GM23338 (cell line): ENCODE results near the gene LYZL1. TPM values are rescaled to one million over a fixed set of nuclear protein-coding genes. Genes with fewer than 3 reads are reported as not detected.

Source experiments
- ATAC-seq: fragments of 200-7000 bp; cut with Tn5 transposase; 3 replicates; pipeline ENCODE4 v1.9.1; 2020
- DNase-seq: peaks from one replicate; pipeline ENCODE4 v3.0.0-alpha.2; 2015; ENCODE audit warnings: low spot score
- H2AFZ ChIP-seq: fragments of 200-600 bp; sonication (generic); 2 replicates; pipeline ENCODE4 v1.8.0; 2016; ENCODE audit warnings: antibody characterized with exemption, mild to moderate bottlenecking, moderate library complexity
- H3F3A ChIP-seq: fragments of 200-600 bp; sonication (generic); replicated peaks from 2 replicates; pipeline ENCODE4 v1.8.0; 2017; ENCODE audit warnings: antibody characterized with exemption, mixed run types, low read depth
- H3K27ac ChIP-seq: fragments of 200-600 bp; sonication (generic); 2 replicates; pipeline ENCODE4 v1.6.1; 2016; ENCODE audit warnings: low read depth
- H3K27me3 ChIP-seq: fragments of 200-600 bp; sonication (generic); 2 replicates; pipeline ENCODE4 v1.8.0; 2016; ENCODE audit warnings: mild to moderate bottlenecking, mixed run types, moderate library complexity; ENCODE audit not compliant: insufficient read depth
- H3K36me3 ChIP-seq: fragments of 200-600 bp; sonication (generic); 2 replicates; pipeline ENCODE4 v1.8.0; 2016; ENCODE audit warnings: mild to moderate bottlenecking; ENCODE audit not compliant: insufficient read depth
- H3K4me1 ChIP-seq: fragments of 200-600 bp; sonication (generic); 2 replicates; pipeline ENCODE4 v1.8.0; 2016; ENCODE audit warnings: mild to moderate bottlenecking, moderate library complexity; ENCODE audit not compliant: insufficient read depth
- H3K4me2 ChIP-seq: fragments of 200-600 bp; sonication (generic); 2 replicates; pipeline ENCODE4 v1.7.1; 2017; ENCODE audit warnings: mixed run types
- H3K4me3 ChIP-seq: fragments of 200-600 bp; sonication (generic); 2 replicates; pipeline ENCODE4 v1.6.1; 2016; ENCODE audit warnings: mixed run types
- H3K79me2 ChIP-seq: fragments of 200-600 bp; sonication (generic); replicated peaks from 2 replicates; pipeline ENCODE4 v1.8.0; 2017; ENCODE audit warnings: mild to moderate bottlenecking; ENCODE audit not compliant: insufficient read depth
- H3K9me2 ChIP-seq: fragments of 200-600 bp; sonication (generic); 2 replicates; pipeline ENCODE4 v1.8.0; 2017; ENCODE audit not compliant: insufficient read depth
- H4K20me1 ChIP-seq: fragments of 200-600 bp; sonication (generic); replicated peaks from 2 replicates; pipeline ENCODE4 v1.8.0; 2017; ENCODE audit warnings: mild to moderate bottlenecking; ENCODE audit not compliant: insufficient read depth
- H3K27ac Mint-ChIP-seq: 2 replicates; pipeline ENCODE4 v1.8.0; 2020; ENCODE audit warnings: inconsistent platforms, mild to moderate bottlenecking, moderate library complexity, mixed read lengths
- H3K27me3 Mint-ChIP-seq: 3 replicates; pipeline ENCODE4 v1.8.0; 2022; ENCODE audit warnings: low read depth, mild to moderate bottlenecking, moderate library complexity, mixed read lengths, inconsistent platforms; ENCODE audit not compliant: insufficient read depth, poor library complexity
- H3K36me3 Mint-ChIP-seq: 3 replicates; pipeline ENCODE4 v1.8.0; 2021; ENCODE audit warnings: low read depth, mild to moderate bottlenecking, inconsistent platforms, moderate library complexity, mixed read lengths
- H3K4me1 Mint-ChIP-seq: 3 replicates; pipeline ENCODE4 v1.8.0; 2020; ENCODE audit warnings: mild to moderate bottlenecking, inconsistent platforms, mixed read lengths
- H3K4me3 Mint-ChIP-seq: 3 replicates; pipeline ENCODE4 v1.8.0; 2021; ENCODE audit warnings: moderate library complexity, mild to moderate bottlenecking, inconsistent platforms, mixed read lengths
- H3K9me3 Mint-ChIP-seq: 3 replicates; pipeline ENCODE4 v1.8.0; 2020; ENCODE audit warnings: moderate library complexity, mild to moderate bottlenecking, inconsistent platforms, mixed read lengths
- CREB1 ChIP-seq: fragments of 250-450 bp; sonication (Bioruptor Pico); IDR thresholded peaks from 2 replicates; pipeline ENCODE4 v1.5.0; 2020; ENCODE audit warnings: low read depth, mild to moderate bottlenecking, moderate library complexity
- EZH2 ChIP-seq: fragments of 200-600 bp; sonication (generic); IDR thresholded peaks from one replicate; pipeline ENCODE4 v1.8.0; 2017; ENCODE audit warnings: antibody characterized with exemption, mild to moderate bottlenecking, low read depth; ENCODE audit not compliant: unreplicated experiment
- EZH2phosphoT487 ChIP-seq: fragments of 200-600 bp; sonication (generic); IDR thresholded peaks from one replicate; pipeline ENCODE4 v1.8.1; 2018; ENCODE audit warnings: antibody characterized with exemption; ENCODE audit not compliant: unreplicated experiment
- JUNB ChIP-seq: IDR thresholded peaks from one replicate; pipeline ENCODE4 v1.6.1; 2016; ENCODE audit warnings: antibody characterized with exemption; ENCODE audit not compliant: unreplicated experiment
- NANOG ChIP-seq: IDR thresholded peaks from 2 replicates; pipeline ENCODE4 v1.6.1; 2016; ENCODE audit warnings: antibody characterized with exemption, borderline replicate concordance
- POLR2AphosphoS5 ChIP-seq: IDR thresholded peaks from 2 replicates; pipeline ENCODE4 v1.6.1; 2016; ENCODE audit warnings: antibody characterized with exemption, low read depth
- STAT1 ChIP-seq: IDR thresholded peaks from one replicate; pipeline ENCODE4 v1.6.1; 2016; ENCODE audit warnings: antibody characterized with exemption; ENCODE audit not compliant: unreplicated experiment
- ZNF114 ChIP-seq: fragments of 250-450 bp; sonication (Bioruptor Pico); IDR thresholded peaks from 2 replicates; pipeline ENCODE4 v1.5.0; 2020; ENCODE audit warnings: mild to moderate bottlenecking, moderate library complexity
- ZNF331 ChIP-seq: fragments of 250-450 bp; sonication (Bioruptor Pico); IDR thresholded peaks from 2 replicates; pipeline ENCODE4 v1.5.0; 2020; ENCODE audit warnings: low read depth, mild to moderate bottlenecking, moderate library complexity
- polyA plus RNA-seq: library from polyadenylated mRNA; unstranded; fragments of >200 nt; fragmentation: Nextera tagmentation; extraction: Ambion mirVana; gene quantifications from 2 replicates; pipeline ENCODE4 v1.2.1, GENCODE V29; 2016
- total RNA-seq: library from RNA; depleted of rRNA; stranded (reverse); fragments of >200 nt; shearing (Covaris generic); gene quantifications from 2 replicates; pipeline ENCODE4 v1.2.3, GENCODE V29; 2014
- TF ChIP-seq, protein P1 (sequence below), 2 experiments: fragments of 200-600 bp in 1 of 2; sonication (generic) in 1 of 2; conservative IDR thresholded peaks; 2 replicates each; pipeline versions ENCODE4 v1.5.1 to v1.6.1; 2016 to 2017; ENCODE audit warnings: antibody characterized with exemption in 2 of 2, low read depth in 2 of 2, mild to moderate bottlenecking in 2 of 2, moderate library complexity in 1 of 2
- TF ChIP-seq, protein P2 (sequence below): IDR thresholded peaks from one replicate; pipeline ENCODE4 v1.6.1; 2018; ENCODE audit warnings: antibody characterized with exemption; ENCODE audit not compliant: unreplicated experiment
- TF ChIP-seq, protein P3 (sequence below): fragments of 250-450 bp; sonication (Bioruptor Pico); IDR thresholded peaks from 2 replicates; pipeline ENCODE4 v1.5.0; 2020; ENCODE audit warnings: mild to moderate bottlenecking, moderate library complexity
- TF ChIP-seq, protein P4 (sequence below): IDR thresholded peaks from 2 replicates; pipeline ENCODE4 v1.6.1; 2016; ENCODE audit warnings: antibody characterized with exemption

Gene LYZL1
- total and polyA plus RNA-seq, 2 experiments from 2014 or later, result not detected

DNA sequence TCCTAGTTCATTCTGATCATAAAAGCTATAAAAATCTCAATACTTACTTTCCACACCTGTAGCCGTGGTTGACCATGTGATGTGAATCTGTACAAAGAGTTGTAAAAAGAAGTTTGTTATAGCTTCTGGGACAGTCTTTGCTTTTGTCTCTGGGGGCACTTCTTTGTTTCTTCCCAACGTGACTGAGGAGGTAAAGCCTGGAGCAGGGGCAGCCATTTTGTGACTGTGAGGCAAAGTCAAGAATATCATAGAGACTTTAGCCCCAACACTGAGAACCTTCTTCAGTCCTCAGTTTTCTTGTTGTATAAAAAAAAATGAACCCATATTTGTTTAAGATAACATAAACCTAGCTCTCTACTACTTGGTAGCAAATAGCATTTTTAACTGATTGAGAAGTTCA is 29.4 kb upstream of the LYZL1 start:
- Histone ChIP-seq H2AFZ (no peak overlapping the region), H3K27me3 (no peaks in the 10 kb centered on the region), H3K4me1 (peaks cover 9% of the 10 kb centered on the region), H3K9me2 (0 out of 2 replicates have a peak, but pooled peaks cover 4% of the 10 kb centered on the region), H3K4me2 (no peak overlapping the region), H3K27ac (no peak overlapping the region), H3K4me3 (no peak overlapping the region), H3K79me2 (no peaks in the 10 kb centered on the region), H3K36me3 (no peaks in the 10 kb centered on the region), H4K20me1 (no peaks in the 10 kb centered on the region), H3F3A (no peaks in the 10 kb centered on the region; the same call in 1 of the 2 replicates)
- DNase-seq, result no peak
- Mint-ChIP-seq H3K27me3 (peaks cover 2% of the 10 kb centered on the region), H3K4me3 (no peak overlapping the region), H3K27ac (no peak overlapping the region), H3K9me3 (no peaks in the 10 kb centered on the region), H3K36me3 (no peaks in the 10 kb centered on the region), H3K4me1 (peaks cover 9% of the 10 kb centered on the region)
- no peak for ATAC-seq
- no peak for TF ChIP-seq STAT1
- TF ChIP-seq CREB1, result no peak
- no peak for TF ChIP-seq EZH2phosphoT487
- TF ChIP-seq, protein P1, sequence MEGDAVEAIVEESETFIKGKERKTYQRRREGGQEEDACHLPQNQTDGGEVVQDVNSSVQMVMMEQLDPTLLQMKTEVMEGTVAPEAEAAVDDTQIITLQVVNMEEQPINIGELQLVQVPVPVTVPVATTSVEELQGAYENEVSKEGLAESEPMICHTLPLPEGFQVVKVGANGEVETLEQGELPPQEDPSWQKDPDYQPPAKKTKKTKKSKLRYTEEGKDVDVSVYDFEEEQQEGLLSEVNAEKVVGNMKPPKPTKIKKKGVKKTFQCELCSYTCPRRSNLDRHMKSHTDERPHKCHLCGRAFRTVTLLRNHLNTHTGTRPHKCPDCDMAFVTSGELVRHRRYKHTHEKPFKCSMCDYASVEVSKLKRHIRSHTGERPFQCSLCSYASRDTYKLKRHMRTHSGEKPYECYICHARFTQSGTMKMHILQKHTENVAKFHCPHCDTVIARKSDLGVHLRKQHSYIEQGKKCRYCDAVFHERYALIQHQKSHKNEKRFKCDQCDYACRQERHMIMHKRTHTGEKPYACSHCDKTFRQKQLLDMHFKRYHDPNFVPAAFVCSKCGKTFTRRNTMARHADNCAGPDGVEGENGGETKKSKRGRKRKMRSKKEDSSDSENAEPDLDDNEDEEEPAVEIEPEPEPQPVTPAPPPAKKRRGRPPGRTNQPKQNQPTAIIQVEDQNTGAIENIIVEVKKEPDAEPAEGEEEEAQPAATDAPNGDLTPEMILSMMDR (conservative IDR thresholded peaks at IDR 0.05; ENCODE audit: low read depth in 2 of 2), result no peak
- TF ChIP-seq, protein P2, sequence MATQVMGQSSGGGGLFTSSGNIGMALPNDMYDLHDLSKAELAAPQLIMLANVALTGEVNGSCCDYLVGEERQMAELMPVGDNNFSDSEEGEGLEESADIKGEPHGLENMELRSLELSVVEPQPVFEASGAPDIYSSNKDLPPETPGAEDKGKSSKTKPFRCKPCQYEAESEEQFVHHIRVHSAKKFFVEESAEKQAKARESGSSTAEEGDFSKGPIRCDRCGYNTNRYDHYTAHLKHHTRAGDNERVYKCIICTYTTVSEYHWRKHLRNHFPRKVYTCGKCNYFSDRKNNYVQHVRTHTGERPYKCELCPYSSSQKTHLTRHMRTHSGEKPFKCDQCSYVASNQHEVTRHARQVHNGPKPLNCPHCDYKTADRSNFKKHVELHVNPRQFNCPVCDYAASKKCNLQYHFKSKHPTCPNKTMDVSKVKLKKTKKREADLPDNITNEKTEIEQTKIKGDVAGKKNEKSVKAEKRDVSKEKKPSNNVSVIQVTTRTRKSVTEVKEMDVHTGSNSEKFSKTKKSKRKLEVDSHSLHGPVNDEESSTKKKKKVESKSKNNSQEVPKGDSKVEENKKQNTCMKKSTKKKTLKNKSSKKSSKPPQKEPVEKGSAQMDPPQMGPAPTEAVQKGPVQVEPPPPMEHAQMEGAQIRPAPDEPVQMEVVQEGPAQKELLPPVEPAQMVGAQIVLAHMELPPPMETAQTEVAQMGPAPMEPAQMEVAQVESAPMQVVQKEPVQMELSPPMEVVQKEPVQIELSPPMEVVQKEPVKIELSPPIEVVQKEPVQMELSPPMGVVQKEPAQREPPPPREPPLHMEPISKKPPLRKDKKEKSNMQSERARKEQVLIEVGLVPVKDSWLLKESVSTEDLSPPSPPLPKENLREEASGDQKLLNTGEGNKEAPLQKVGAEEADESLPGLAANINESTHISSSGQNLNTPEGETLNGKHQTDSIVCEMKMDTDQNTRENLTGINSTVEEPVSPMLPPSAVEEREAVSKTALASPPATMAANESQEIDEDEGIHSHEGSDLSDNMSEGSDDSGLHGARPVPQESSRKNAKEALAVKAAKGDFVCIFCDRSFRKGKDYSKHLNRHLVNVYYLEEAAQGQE, result no peak
- TF ChIP-seq JUNB, result no peak
- no peak for TF ChIP-seq POLR2AphosphoS5
- TF ChIP-seq, protein P3, sequence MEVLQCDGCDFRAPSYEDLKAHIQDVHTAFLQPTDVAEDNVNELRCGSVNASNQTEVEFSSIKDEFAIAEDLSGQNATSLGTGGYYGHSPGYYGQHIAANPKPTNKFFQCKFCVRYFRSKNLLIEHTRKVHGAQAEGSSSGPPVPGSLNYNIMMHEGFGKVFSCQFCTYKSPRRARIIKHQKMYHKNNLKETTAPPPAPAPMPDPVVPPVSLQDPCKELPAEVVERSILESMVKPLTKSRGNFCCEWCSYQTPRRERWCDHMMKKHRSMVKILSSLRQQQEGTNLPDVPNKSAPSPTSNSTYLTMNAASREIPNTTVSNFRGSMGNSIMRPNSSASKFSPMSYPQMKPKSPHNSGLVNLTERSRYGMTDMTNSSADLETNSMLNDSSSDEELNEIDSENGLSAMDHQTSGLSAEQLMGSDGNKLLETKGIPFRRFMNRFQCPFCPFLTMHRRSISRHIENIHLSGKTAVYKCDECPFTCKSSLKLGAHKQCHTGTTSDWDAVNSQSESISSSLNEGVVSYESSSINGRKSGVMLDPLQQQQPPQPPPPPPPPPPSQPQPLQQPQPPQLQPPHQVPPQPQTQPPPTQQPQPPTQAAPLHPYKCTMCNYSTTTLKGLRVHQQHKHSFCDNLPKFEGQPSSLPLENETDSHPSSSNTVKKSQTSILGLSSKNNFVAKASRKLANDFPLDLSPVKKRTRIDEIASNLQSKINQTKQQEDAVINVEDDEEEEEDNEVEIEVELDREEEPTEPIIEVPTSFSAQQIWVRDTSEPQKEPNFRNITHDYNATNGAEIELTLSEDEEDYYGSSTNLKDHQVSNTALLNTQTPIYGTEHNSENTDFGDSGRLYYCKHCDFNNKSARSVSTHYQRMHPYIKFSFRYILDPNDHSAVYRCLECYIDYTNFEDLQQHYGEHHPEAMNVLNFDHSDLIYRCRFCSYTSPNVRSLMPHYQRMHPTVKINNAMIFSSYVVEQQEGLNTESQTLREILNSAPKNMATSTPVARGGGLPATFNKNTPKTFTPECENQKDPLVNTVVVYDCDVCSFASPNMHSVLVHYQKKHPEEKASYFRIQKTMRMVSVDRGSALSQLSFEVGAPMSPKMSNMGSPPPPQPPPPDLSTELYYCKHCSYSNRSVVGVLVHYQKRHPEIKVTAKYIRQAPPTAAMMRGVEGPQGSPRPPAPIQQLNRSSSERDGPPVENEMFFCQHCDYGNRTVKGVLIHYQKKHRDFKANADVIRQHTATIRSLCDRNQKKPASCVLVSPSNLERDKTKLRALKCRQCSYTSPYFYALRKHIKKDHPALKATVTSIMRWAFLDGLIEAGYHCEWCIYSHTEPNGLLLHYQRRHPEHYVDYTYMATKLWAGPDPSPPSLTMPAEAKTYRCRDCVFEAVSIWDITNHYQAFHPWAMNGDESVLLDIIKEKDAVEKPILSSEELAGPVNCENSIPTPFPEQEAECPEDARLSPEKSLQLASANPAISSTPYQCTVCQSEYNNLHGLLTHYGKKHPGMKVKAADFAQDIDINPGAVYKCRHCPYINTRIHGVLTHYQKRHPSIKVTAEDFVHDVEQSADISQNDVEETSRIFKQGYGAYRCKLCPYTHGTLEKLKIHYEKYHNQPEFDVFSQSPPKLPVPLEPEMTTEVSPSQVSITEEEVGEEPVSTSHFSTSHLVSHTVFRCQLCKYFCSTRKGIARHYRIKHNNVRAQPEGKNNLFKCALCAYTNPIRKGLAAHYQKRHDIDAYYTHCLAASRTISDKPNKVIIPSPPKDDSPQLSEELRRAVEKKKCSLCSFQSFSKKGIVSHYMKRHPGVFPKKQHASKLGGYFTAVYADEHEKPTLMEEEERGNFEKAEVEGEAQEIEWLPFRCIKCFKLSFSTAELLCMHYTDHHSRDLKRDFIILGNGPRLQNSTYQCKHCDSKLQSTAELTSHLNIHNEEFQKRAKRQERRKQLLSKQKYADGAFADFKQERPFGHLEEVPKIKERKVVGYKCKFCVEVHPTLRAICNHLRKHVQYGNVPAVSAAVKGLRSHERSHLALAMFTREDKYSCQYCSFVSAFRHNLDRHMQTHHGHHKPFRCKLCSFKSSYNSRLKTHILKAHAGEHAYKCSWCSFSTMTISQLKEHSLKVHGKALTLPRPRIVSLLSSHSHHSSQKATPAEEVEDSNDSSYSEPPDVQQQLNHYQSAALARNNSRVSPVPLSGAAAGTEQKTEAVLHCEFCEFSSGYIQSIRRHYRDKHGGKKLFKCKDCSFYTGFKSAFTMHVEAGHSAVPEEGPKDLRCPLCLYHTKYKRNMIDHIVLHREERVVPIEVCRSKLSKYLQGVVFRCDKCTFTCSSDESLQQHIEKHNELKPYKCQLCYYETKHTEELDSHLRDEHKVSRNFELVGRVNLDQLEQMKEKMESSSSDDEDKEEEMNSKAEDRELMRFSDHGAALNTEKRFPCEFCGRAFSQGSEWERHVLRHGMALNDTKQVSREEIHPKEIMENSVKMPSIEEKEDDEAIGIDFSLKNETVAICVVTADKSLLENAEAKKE (CRISPR knock-in tag), result no peak
- no peak for TF ChIP-seq NANOG
- TF ChIP-seq, protein P4, sequence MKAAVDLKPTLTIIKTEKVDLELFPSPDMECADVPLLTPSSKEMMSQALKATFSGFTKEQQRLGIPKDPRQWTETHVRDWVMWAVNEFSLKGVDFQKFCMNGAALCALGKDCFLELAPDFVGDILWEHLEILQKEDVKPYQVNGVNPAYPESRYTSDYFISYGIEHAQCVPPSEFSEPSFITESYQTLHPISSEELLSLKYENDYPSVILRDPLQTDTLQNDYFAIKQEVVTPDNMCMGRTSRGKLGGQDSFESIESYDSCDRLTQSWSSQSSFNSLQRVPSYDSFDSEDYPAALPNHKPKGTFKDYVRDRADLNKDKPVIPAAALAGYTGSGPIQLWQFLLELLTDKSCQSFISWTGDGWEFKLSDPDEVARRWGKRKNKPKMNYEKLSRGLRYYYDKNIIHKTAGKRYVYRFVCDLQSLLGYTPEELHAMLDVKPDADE, result no peak
- no peak for TF ChIP-seq EZH2
- no peak for TF ChIP-seq ZNF114 (CRISPR knock-in tag)
- TF ChIP-seq ZNF331, result no peak
